HG02763 (cell line): ENCODE measurements around the gene RARB.

Experiments
- ATAC-seq: cut with Tn5 transposase; IDR thresholded peaks from one replicate; pipeline ENCODE4 v1.9.1; 2021; ENCODE audit warnings: mild to moderate bottlenecking, moderate library complexity; ENCODE audit not compliant: unreplicated experiment

Gene RARB

DNA sequence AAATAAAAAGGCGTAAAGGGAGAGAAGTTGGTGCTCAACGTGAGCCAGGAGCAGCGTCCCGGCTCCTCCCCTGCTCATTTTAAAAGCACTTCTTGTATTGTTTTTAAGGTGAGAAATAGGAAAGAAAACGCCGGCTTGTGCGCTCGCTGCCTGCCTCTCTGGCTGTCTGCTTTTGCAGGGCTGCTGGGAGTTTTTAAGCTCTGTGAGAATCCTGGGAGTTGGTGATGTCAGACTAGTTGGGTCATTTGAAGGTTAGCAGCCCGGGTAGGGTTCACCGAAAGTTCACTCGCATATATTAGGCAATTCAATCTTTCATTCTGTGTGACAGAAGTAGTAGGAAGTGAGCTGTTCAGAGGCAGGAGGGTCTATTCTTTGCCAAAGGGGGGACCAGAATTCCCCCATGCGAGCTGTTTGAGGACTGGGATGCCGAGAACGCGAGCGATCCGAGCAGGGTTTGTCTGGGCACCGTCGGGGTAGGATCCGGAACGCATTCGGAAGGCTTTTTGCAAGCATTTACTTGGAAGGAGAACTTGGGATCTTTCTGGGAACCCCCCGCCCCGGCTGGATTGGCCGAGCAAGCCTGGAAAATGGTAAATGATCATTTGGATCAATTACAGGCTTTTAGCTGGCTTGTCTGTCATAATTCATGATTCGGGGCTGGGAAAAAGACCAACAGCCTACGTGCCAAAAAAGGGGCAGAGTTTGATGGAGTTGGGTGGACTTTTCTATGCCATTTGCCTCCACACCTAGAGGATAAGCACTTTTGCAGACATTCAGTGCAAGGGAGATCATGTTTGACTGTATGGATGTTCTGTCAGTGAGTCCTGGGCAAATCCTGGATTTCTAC is at the start of gene RARB:
Gene RARB, plus strand, starts transcription at position 322 of the 847 bp plus-strand sequence. Its CDS starts 469 bp downstream, at position 791.
- ATAC-seq = no peak

DNA sequence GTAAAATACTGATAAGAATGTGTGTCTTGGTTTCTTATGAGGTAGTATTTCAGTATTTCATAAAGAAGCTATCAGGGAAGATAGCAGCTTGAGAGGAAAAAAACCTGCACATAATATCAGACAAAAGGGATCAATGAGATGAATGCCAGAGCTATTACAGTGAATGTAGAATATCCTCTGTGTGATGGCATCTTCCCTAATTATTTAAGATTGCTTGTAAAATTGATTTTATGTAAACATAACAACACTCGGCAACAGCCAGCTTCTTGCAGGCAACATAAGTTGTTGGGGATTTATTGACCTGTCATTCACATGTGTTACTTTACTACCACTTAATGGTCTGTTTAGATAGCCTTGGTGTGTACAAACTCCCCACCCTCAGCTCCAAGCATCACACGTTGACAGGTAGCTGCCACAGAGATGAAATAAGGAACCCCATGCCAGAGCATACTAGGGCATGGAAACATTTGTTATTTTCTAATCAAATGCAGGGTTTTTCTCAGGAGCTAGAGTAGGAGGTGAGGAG is 49.2 kb upstream of the RARB start:
- no peak for ATAC-seq

DNA sequence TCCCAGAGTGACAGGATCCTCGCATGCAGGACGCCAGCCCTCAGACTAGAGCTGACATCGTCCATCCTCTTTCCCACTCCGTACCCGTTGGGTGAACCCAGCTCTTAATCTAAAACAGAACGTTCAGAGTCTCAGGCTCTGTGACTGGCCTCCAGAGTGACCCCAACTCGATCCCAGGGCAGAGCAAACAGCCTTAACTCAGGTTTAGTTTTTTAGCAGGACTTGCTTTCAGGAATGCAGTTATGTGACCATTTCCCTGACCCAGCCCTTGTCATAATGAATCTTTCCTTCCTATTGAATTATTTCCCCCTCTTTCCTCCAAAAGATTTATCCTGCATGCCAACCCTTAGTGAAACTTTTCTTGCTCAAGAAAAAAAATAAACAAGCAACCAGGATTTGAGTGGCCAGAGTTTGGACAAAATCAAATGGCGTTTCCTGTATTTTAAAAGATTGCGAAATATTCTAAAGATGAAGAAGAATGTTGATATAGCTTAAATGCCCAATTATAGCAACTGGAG is 47.8 kb upstream of the RARB start:
- no peak for ATAC-seq

DNA sequence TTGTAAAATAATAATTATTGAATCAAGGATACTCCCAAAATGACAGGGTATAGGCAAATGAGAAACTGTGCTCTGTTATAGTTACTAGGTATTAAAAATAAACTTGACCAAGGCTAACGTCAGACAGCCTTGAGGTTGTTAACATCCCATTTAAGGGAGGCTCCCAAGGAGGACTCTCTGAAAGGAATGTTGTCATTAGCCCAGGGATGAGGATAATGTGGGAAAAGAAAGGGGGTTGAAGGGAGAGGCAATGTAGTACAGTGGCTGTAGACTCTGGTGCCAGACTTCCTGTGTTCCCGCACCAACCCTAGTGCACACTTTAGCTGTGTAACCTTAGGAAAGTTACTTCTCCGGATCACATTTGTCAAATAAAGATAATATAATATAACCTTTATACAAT is 47.0 kb upstream of the RARB start:
- ATAC-seq = no peak

DNA sequence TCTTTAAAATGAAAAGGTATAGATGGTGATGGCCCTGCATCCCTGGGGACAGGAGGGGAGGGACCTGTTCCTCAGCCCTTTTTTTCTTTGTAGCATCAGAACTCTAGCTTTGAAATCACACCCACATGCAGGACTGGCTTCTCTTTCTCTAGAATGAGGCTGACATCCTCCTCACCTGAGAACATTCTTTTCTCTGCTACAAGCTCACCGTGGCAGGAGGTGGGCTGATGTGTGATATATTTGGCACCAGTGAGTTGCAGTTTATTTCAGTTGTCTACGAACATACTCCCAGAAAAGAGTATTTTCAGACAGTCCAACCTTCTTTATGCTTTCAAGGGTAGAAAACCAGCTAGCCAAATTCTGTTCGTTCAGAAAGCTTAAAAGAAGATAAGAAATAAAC is 43.6 kb upstream of the RARB start:
- ATAC-seq = no peak

DNA sequence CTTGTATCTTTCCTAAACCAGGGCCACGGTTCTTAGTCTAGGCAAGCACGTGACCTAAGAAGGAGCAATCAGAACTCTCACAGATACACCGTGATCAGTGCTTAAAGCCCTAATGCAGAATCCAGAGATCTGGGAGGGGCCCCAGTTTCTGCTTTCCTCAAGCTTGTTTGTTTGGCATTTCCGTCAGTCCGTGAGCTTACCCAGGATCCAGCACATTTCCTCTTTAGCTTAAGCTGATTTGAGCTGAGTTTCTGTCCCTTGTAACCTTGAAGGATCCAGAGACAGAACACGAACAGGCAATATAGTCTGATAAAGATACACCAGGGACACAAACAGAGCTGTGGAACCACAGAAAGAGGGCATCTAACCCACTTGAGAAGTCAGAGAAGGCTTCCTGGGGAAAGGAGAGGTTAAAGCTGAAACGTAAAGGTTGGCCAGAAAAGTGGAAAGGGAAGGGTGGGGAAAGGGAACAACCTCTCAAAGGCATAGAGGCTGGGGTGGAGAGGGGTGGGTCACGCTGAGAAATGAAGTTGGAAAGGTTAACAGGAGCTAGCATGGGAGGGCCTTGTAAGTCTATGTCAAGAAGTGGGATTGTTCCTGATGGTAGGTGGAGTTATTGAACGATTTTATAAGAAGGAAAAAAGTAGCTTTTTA is 42.1 kb upstream of the RARB start:
- ATAC-seq = no peak

DNA sequence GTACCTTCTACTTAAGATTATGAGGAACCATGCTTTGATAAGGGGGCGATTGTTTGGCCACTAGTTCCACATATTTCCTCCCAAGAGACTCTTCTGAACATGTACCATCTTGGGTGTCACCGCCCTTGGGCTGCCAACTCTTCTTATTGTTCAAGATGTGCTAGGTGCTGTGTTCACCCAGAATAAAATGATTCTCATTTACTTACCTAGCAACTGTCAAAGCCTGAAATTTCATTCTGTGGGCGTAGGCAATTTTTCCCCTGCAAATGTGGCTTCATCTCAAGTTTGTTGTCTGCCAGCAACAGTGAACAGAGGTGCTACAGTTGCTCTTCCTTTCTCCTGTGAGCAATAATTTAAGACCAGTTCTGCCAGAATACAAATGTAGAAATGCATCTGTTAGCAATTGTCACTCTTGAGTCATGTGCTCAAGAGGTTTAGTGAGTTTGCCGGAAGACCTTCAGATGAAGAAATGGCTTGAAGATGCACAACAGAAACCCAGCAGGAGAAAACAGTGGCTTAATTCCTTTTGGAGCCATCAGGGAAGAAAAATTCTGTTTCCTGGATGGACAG is 41.3 kb upstream of the RARB start:
- no peak for ATAC-seq

DNA sequence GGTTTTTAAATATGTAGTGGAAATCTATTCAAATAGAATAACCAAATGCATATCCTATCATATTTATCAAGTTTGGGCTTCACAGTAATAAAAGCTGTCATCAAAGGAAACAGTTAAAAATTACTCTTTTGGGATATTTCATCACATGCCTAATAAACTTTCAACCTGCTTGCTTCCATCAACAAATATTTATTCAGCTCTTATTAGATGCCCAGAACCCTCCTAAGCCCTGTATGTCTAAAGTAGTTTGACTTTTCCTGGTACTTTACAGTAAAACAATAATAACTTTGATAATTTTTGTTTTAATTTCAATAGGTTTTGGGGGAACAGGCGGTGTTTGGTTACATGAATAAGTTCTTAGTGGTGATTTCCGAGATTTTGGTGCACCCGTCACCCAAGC is 37.5 kb upstream of the RARB start:
- ATAC-seq = no peak

DNA sequence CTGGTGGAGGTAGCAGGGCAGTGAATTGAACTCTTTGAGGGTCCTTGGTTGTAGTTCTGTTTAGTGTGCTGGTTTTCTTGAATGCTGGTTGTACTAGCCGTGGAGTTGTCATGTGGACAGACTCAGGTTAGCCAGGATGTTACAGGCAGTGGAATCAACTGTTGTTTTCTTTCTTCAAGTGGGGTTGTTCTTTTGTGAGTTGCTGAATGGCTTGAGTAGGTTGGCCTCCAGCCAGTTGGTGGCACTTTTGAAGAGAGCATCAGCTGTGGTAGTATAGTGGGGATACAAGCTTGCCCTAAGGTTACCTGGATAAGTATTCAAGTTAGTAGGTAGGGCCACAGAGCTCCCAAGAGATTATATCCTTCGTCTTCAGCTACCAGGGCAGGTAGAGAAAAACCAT is 31.8 kb upstream of the RARB start:
- ATAC-seq = no peak

DNA sequence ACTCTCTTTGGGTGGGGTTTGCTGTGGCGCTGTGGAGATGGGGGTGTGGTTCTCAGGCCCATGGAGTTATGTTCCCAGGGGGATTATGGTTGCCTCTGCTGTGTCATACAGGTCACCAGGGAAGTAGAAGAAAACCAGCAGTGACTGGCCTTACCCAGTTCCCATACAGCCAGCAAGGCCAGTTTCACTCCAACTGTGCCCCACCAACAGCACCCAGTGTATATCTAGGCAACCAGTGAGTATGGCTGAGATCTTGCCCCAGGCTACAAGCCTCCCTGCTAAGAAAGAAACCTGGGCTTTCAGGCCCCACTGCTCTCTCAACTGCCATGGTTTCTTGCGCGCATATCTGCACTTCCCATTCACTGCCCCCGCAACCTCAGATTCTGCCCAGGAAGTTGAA is 31.4 kb upstream of the RARB start:
- no peak for ATAC-seq

DNA sequence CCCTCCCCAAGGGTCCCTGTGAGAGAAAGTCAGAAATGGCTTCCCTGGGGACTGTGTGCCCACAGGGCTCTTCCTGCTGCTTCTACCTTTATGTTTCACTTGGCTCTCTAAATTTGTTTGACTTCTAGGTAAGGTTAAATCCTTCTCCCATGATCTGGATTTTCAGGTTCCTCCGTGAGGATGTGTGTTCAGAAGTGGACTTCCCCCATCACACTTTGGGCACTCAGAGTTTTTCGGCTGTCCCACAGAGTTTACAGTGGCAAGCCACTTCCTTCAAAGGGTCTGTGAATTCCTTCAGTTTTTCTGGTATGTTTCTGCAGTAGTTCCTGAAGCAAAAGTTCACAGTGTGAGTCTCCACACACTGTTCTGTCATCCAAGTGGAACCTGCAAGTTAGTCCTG is 30.9 kb upstream of the RARB start:
- no peak for ATAC-seq

DNA sequence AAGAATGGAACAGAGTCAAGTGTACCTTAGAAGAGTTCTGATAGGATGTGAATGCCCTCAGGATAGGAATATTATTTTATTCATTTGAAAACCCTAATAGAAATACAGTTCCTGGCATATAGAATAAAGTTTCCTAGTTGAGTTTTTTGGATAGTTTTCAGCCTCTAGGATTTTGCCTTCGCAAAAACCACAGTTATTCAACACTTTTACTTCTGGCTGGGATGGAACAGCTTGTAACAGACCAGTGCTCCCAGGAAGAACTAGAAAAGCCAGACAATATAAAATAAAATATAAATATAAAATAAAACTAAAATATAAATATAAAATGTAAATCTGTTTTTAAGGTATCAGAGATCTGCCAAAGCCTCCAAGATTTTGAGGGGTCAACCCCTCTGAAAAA is 27.5 kb upstream of the RARB start:
- ATAC-seq = no peak

DNA sequence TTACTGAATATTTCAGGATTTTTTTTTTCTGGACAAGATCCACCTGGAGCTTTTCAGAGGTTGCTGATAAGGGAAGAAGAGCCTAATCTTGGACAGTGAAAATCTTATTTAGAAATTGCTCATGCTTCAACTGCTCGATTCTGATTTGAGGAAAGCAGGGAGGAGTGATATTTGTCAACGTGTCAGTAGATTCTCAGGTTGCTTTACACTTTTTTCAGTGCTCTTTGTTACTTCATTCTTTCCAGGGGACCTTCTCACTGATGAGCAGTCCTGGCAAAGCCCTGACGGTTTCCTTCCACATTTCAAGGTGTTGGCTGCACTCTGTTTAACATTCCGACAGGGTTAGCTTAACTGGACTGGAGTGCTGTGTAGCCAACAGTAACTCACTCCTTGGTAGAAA is 24.1 kb upstream of the RARB start:
- ATAC-seq = no peak

DNA sequence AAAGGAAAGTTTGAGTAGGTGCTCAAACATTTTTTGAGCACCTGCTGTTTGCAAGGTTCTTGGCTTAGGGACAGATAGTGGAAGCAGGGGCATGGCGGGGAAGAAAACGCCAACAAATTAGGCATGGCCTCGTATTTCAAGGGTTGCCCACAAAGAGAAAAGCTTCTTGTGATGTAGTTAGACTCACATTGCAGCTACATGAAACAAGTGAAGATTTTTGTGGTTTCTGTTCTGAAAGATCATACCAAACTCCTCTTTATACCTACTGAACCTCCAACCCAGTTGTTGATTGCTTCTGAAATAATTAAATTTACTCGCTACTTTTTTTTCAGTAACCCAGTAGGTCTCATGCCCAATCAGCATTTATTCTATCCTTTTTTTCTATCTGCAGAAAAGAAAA is 23.5 kb upstream of the RARB start:
- no peak for ATAC-seq

DNA sequence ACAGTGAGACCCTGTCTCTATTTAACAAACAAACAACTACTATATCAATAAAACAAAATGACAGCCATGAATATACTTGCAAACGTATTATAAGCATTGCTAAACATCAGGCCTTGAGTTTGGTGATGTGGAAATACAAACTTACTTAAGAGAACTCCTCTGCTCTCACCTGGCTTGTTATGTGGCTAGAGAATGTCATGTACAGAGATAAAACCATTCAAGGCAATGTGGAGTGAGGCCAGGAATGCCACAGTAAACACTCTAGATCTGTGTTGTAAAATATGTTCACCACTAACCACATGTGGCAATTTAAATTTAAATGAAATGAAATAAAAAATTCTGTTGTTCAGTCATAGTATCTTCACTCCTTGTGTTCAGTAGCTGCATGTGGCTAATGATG is 22.7 kb upstream of the RARB start:
- no peak for ATAC-seq

DNA sequence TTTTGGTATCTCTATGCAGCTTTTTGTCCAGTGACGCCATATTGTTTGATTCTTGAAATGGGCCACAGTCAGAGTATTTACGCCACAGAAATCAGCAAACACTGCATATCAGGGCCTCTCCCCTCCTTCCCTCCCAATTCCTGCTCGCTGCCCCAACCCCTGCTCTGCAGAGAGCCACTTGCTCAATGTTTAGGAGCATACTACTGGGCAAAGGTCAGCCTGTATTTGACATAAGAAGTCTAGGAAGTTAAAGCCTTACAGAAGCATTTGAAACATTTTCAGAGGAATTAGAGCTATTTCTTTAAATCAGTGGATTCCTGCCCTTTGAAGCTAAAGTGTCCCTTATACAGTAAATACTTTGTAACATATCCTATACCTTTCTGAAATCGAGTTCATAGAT is 17.4 kb upstream of the RARB start:
- ATAC-seq = no peak

DNA sequence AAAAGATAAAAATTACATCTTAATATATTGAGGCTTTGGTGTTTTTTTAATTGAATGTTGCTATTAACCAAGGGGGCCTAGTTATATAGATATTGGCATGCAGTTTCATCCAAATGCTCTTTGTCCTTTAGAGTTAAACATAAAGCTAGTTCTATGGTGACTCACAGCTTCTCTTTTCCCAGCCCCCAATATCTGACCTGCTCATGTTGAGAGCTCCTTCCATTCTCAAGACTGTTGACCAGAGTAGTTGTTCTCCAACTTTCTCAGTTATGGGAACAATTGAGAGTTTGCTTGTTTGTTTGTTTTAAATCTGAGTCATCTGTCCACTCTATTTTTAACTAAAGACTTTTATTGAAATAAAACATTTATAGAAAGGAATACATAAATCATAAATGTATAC is 15.8 kb upstream of the RARB start:
- ATAC-seq = no peak

DNA sequence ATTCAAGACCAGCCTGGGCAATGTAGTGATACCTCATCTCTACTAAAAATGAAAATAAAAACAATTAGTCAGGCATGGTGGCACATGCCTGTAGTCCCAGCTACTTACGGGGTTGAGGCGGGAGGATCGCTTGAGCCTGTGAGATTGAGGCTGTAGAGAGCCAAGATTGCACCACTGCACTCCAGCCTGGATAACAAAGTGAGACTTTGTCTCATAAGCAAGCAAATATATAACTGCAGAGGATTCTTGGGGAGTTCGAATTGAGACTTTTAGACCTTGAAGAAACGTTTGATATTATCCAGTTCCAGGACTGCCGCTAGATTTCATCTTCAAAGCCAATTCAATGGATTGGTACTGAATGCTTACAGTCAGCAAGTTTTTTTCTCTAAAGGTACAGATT is 11.9 kb upstream of the RARB start:
- ATAC-seq = no peak

DNA sequence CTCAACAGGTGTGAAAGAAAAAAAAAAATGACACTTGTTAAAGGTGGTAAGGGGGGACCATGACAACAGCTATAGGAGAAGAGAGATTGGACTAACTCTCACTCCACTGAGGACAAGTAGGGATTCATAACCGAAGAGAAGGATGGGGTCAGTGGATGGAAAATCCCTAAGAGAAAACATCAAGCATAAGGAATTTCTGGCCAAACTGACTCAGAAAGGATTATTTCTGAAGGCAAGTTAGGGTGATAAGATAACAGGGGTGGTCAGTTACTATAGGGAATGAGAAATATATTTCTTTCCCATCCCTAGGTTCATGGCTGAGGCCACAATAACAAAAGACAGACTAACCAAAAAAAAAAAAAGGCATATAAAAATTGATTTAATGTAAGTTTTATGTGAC is 9.5 kb upstream of the RARB start:
- no peak for ATAC-seq

DNA sequence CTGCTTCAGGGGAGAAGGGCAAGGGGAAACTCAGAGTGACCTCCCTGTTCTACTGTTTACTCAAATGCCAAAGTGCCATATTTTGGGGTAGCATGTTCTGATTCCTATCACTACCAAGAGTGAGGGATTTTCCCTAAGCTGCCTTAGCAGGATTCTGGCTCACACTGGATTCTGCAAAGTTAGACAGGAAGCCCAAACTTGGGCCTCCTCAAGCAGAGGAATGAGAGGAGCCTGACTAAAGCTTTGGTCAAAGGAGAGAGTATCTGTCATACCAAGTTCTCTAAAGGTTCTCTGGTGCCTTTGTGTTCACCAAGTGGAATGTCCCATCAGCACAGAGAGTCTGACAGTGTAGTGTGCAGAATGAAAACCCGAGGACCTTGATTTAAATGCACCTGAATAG is 8.8 kb upstream of the RARB start:
- ATAC-seq = no peak

DNA sequence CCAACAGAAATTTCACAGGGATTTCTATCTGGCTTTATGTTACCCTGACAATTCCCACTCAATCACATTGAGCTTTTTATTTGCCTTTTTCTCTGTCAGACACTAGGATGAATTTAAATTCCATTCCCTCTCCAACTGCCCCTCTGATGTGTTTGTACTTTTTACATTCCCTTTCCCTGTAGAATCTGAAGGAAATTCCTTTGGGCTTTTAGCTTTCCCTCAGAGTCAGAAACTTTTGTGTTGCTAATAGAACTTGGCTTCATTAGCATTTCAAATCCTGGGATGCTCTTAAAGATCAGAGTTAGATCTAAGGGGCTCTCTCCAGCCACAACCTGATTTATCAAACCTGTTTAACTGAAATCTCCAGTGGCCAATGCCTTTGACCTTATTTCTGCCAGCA is 7.9 kb upstream of the RARB start:
- no peak for ATAC-seq

DNA sequence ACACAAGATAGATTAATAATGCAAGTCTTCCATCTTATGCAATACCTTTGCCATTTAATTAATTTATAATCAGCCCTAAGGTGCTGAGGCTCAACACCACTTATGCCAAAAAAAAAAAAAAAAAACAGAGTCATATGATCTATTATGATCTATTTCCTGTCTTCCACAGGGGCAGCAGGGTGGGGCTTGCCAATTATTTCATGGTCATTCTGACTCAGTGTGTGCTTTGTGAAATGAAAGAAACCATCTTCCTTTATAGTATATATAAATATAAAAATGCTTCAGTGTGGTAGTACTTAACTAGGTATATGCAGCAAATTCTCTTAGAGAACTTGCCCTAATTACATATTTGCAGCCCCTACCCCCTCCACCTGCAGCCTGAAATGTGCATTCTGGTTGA is 7.2 kb upstream of the RARB start:
- ATAC-seq = no peak
